Sciatic nerve (tissue), 2 donors: ENCODE measurements around the gene USP13. TPM values are rescaled to one million over a fixed set of nuclear protein-coding genes. Genes with fewer than 3 reads are reported as not detected.

Experiments used
- ATAC-seq: fragments of 200-7000 bp; cut with Tn5 transposase; one replicate; pipeline ENCODE4 v1.9.1; 2020; ENCODE audit warnings: mild to moderate bottlenecking, moderate library complexity
- DNase-seq: peaks from one replicate; pipeline ENCODE4 v3.0.0-alpha.2; 2020; ENCODE audit warnings: low spot score
- intact Hi-C: fragments of 100-400 bp; cut with DNase I; formaldehyde crosslinking; loops from one replicate; pipeline ENCODE4 v1.14.2; 2022
- total RNA-seq: library from RNA; stranded (reverse); fragmentation: NEBNext Ultra II Directional; extraction: Animal tissue kit (Norgen Biotek cat#: 25700); gene quantifications from one replicate; pipeline ENCODE4 v1.2.1, GENCODE V29; 2021
- donor health status: DM: no; HTN: no; CAD: no.
- donor health status: DM: no; HTN: no; CAD: no.

The USP13 gene
- total RNA-seq, 1 donor from 2014 or later, result 13.8 TPM

GRCh38 chr3:179651687-179652446, 973 bp upstream of the USP13 start:
- ATAC-seq, result no peak
- DNase-seq, result no peak
- intact Hi-C loops, result no loop called here

- DNase-seq (peak; percentile 82), ATAC-seq (peak; percentile 93)
- intact Hi-C loops, result no loop called here
Measured at GRCh38 chr3:179653096-179653797, 407 bp downstream of the USP13 start.

GRCh38 chr3:179655236-179655635, 2.4 kb downstream of the USP13 start:
- DNase-seq (no peak), ATAC-seq (no peak)
- intact Hi-C loops, result no loop called here

- intact Hi-C loops, result no loop called here
- no peak for DNase-seq
- no peak for ATAC-seq
Measured at GRCh38 chr3:179658606-179659005, 5.8 kb downstream of the USP13 start.

GRCh38 chr3:179660872-179661271, 8.0 kb downstream of the USP13 start:
- DNase-seq (no peak), ATAC-seq (no peak)
- intact Hi-C loops, result no loop called here

GRCh38 chr3:179661777-179662176, 8.9 kb downstream of the USP13 start:
- ATAC-seq, result no peak
- intact Hi-C loops, result no loop called here

GRCh38 chr3:179663093-179663492, 10.3 kb downstream of the USP13 start:
- no peak for DNase-seq
- no peak for ATAC-seq
- intact Hi-C loops, result no loop called here

More at GRCh38 chr3:179661777-179662176, 8.9 kb downstream of the USP13 start:
- DNase-seq, result no peak

- DNase-seq (no peak), ATAC-seq (no peak)
- intact Hi-C loops, result no loop called here
Measured at GRCh38 chr3:179666030-179666429, 13.2 kb downstream of the USP13 start.

GRCh38 chr3:179666436-179667035, 13.7 kb downstream of the USP13 start:
- DNase-seq, result no peak
- intact Hi-C loops, result no loop called here
- ATAC-seq, result peak; percentile 51

GRCh38 chr3:179668429-179668828, 15.6 kb downstream of the USP13 start:
- intact Hi-C loops, result no loop called here
- no peak for ATAC-seq
- no peak for DNase-seq

- no peak for DNase-seq
- intact Hi-C loops, result no loop called here
- ATAC-seq, result peak; percentile 59
Measured at GRCh38 chr3:179670311-179670710, 17.5 kb downstream of the USP13 start.

- no peak for DNase-seq
- no peak for ATAC-seq
- intact Hi-C loops, result no loop called here
Measured at GRCh38 chr3:179671309-179671708, 18.5 kb downstream of the USP13 start.

GRCh38 chr3:179671747-179672242, 19.0 kb downstream of the USP13 start:
- intact Hi-C loops, result no loop called here
- no peak for DNase-seq
- peak; percentile 53 for ATAC-seq

GRCh38 chr3:179672918-179673317, 20.1 kb downstream of the USP13 start:
- no peak for DNase-seq
- intact Hi-C loops, result no loop called here
- no peak for ATAC-seq

GRCh38 chr3:179673523-179673922, 20.7 kb downstream of the USP13 start:
- no peak for DNase-seq
- no peak for ATAC-seq
- intact Hi-C loops, result no loop called here

GRCh38 chr3:179676081-179676480, 23.2 kb downstream of the USP13 start:
- intact Hi-C loops, result no loop called here
- no peak for DNase-seq

GRCh38 chr3:179677884-179678283, 25.0 kb downstream of the USP13 start:
- ATAC-seq (no peak), DNase-seq (no peak)
- intact Hi-C loops, result no loop called here

More at GRCh38 chr3:179676081-179676480, 23.2 kb downstream of the USP13 start:
- ATAC-seq, result no peak

- intact Hi-C loops, result no loop called here
- ATAC-seq, result peak; percentile 77
- no peak for DNase-seq
Measured at GRCh38 chr3:179681492-179682263, 28.8 kb downstream of the USP13 start.

- intact Hi-C loops, result no loop called here
- ATAC-seq, result no peak
Measured at GRCh38 chr3:179682426-179683080, 29.7 kb downstream of the USP13 start.

More at GRCh38 chr3:179682426-179683080, 29.7 kb downstream of the USP13 start:
- no peak for DNase-seq
